CD4-positive, alpha-beta T cell treated with Interferon gamma for 1 hour (primary cell): Measurements from ENCODE around the gene PVRIG.
"Not testable (repeated sequence)": the region's sequence is repeated elsewhere in the genome, so short reads cannot be mapped to it uniquely, and the experiment has no call there.

Experiments used
- DNase-seq: peaks from one replicate; pipeline ENCODE4 v3.0.0-alpha.2; 2020

PVRIG gene

DNA sequence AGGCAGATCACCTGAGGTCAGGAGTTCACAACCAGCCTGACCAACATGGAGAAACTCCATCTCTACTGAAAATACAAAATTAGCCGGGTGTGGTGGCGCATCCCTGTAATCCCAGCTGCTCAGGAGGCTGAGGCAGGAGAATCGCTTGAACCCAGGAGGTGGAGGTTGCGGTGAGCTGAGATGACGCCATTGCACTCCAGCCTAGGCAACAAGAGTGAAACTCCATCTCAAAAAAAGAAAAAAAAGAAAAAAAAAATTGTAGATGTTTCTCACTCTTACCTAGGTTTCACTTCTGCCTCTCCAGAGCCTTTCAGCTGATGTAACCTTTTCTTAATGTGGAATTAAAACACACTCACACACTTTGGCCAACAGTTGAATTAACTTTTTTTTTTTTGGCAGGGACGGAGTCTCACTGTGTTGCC is 23.8 kb upstream of the PVRIG start:
- DNase-seq: not testable (repeated sequence)

DNA sequence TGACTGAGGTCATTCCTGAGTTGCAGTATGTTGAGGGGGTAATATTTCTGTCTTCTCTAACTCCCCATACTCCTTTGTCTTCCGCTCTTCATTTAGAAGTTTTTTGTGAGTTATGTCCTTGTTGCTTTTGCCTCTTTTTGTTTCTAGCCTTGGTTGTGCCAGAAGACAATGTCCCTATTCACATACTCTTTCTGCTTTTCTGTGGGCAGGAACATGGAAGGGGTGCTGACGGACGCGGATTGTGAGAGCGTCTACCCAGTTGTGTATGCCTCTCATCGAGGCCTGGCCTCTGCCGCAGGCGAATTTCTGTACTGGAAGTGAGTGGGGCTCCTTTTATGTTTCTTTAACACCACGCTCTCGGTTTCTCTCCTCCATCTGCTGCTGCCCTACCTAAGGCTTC is 21.5 kb upstream of the PVRIG start:
- DNase-seq: no peak

DNA sequence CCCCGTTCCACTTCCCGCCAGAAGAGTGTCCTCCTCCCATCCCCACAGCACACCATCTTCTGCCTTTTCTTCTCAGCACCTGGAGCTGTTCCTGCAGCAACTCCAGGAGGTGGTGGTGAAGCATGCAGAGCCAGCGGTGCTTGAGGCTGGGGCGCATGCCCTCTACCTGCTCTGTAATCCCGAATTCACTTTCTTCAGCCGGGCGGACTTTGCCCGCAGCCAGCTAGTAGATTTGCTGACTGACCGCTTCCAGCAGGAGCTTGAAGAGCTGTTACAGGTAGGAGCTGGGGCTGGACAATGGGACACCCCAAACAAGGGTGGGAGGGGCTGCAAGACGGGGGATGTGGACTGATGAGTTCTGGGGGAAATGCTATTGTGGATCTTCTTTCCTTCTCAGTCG is 19.1 kb upstream of the PVRIG start:
- no peak for DNase-seq

DNA sequence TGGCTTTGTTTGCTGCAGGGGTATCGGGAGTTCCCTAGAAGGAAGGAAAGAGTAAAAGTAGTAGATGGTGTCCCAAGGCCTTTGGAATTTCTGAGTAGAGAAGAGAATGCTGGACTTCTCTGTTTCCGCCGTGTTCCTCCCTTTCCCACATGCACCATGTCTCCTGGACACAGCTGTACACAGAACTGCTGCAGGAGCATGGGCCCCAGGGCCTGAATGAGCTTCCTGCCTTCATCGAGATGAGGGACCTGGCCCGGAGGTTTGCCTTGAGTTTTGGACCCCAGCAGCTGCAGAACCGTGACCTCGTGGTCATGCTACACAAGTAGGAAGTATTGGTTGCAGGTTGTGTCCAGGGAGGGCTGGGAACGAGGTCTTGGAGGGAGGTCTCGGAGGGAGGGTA is 15.3 kb upstream of the PVRIG start:
- no peak for DNase-seq

DNA sequence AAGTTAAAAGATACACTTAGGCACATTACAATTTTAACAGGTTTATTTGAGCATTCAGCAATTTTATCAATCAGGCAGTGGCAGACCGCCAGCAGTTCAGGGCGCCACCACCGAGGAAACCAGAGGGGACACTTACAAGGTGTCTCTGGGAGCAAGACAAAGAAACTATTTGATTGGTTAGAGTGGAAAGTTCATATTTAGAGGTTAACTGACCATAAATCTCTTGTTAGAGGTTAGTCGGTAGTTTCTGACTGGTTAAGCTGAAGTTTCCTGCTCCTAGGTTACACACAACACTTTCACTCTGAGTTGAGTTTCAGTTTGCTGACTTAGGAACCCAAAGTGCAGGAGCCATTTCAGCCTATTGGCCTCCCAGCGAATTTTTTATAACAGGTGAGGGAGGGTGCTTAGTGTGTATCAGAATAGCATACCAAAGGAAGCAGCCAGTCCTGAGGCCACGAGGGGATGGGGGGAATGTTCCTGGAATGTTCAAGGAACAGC is 10.8 kb upstream of the PVRIG start:
- no peak for DNase-seq

DNA sequence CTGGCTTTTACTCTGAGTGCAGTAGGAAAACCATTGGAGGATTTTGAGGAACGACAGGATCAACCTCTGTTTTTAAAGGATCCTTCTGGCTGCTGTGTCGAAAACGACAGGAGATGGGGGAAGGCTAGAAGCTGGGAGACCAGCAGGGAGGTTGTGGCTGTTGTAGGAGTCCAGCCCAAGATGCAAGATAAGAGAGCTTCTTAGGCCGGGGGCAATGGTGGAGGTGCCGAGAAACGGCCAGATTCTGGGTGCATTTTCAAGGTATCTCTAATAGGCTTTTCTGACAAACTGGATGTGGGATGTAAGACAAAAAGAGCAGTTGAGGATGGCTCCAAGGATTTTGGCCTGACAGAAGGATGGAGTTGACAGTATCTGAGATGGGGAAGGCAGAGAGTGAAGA is 10.3 kb upstream of the PVRIG start:
- DNase-seq: no peak

DNA sequence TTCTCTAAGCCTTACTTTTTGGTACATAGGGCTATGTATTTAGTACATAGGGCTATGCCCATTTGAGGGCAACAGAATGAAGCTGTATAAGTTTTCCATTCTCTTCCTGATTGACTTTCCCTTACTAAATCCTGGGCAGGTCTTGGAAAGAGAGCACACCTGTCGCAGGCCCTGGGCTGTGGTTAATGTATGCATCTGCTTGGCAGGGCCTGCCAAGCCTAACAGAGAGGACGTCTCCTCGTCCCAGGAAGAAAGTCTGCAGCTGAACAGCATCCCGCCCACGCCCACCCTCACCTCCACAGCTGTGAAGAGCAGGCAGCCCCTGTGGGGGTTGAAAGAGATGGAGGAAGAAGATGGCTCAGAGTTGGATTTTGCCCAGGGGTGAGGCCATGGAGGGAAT is 8.9 kb upstream of the PVRIG start:
- no peak for DNase-seq

DNA sequence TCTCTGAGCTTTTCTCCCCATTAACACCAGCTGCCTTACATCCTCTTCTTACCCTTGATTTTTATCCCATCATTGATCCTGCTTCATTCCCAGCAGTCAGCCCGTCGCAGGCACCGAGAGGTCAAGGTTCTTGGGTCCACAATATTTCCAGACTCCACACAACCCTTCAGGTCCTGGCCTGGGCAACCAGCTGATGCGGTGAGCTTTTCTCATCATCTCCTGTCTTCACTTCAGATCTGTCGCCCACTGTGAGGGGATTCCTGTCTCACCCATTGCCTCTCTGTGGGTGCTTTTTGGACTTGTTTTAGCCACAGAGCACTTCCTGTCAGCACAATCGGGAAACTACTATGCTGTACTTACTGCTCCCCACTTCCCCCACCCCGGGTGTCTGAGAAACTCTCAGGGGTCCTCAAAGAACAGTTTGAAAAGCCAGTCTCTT is 8.4 kb upstream of the PVRIG start:
- DNase-seq: peak; percentile 46

GRCh38 chr7:100212631-100213286 is 7.0 kb upstream of the PVRIG start:
- no peak for DNase-seq

DNA sequence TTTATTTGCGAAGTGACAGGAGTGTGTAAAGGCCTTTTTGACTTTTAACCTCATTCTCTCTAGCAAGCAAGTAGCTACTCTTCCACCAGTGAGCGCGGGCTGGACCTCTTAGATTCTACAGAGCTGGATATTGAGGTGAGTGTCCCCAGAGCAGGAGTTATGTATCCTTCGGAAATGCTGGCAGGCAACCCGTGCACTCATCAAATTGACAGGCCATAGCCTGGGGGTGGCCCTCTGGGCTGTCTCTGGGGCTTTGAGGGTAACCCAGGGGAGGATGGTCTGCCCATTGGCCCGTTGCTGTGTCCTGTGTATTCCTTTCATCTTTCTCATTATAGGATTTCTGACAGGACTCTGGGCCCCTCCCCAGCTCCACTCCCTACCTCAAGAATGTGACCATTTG is 6.1 kb upstream of the PVRIG start:
- DNase-seq: no peak

- peak; percentile 8 for DNase-seq
Observed at GRCh38 chr7:100214356-100214755, 5.4 kb upstream of the PVRIG start.

GRCh38 chr7:100215895-100216294 is 3.9 kb upstream of the PVRIG start:
- DNase-seq: no peak

GRCh38 chr7:100217934-100218333 is 1.8 kb upstream of the PVRIG start:
- peak; percentile 78 for DNase-seq

- DNase-seq: no peak
Observed at GRCh38 chr7:100219271-100219737, 445 bp upstream of the PVRIG start.

DNA sequence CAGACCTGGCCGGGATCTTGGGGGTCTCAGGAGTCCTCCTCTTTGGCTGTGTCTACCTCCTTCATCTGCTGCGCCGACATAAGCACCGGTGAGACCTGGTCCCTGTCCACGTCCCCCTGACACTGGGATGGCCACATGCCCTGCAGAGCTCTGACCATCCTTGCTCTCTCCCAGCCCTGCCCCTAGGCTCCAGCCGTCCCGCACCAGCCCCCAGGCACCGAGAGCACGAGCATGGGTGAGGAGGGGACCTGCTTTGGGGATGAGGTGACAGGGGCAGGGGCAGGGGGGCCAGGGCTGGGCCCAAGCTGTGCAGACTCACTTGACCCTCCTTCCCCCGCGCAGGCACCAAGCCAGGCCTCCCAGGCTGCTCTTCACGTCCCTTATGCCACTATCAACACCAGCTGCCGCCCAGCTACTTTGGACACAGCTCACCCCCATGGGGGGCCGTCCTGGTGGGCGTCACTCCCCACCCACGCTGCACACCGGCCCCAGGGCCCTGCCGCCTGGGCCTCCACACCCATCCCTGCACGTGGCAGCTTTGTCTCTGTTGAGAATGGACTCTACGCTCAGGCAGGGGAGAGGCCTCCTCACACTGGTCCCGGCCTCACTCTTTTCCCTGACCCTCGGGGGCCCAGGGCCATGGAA is 959 bp downstream of the PVRIG start:
- DNase-seq: no peak

DNA sequence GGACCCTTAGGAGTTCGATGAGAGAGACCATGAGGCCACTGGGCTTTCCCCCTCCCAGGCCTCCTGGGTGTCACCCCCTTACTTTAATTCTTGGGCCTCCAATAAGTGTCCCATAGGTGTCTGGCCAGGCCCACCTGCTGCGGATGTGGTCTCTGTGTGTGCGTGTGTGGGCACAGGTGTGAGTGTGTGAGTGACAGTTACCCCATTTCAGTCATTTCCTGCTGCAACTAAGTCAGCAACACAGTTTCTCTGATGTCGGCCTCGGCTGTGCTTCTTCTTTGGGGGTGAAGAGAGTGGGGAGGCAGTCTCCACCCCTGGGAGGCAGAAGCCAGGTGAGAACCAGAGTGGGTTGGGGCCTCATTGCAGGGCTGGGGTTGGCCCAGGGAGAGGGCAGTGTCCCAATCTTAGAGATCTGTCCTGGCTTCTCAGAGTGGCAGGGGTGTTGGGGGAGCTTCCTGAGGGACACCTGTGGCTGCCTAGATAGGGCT is 1.5 kb downstream of the PVRIG start:
- DNase-seq: peak; percentile 84

GRCh38 chr7:100221767-100222444 is 2.2 kb downstream of the PVRIG start:
- DNase-seq: no peak

- DNase-seq: no peak
Observed at GRCh38 chr7:100222445-100223132, 2.8 kb downstream of the PVRIG start.

DNA sequence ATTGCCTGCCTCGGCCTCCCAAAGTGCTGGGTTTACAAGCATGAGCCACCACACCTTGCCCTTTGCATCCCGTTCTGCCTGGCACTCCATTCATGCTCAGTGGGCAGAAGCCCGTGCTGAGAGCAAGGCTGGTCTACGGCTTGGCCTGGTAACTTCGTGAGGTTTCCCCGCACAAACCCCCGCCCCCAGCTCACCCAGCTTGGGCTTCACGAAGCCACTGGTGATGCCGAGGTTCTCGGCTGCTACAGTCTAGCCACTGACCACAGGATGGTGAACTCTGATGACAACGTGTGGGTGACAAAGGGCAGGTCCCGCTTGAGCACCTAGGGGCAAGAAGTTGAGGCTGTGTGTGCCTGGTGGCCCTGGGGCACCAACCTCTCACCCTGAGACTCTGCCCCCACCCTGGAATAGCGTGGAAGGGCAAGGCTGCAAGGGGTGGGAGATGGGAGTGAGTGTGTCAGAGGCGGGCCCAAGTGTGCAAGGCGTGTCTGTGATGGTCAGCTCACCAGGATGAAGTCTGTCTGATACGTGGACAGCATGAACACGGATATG is 3.7 kb downstream of the PVRIG start:
- not testable (repeated sequence) for DNase-seq

DNA sequence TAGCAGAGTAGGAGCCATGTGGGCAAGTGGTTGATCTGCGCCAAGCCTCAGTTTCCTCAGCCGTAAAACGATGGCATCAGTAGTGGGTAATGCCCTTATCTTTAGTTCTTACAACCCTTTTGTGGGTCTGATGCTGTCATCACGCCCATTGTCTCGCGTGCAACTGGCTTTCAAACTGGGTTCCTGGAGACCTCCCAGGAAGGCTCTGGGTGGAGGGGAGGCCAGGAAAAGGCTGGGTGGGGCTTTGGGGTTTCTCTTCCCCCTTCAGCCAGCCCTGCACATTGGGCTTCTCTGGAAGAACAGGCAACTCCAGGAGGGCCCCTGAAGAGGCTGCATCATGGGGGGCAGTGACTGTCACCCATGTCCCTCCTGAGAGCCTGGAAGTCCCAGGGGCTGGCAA is 5.1 kb downstream of the PVRIG start:
- DNase-seq: not testable (repeated sequence)

GRCh38 chr7:100234660-100235317 is 15.0 kb downstream of the PVRIG start:
- not testable (repeated sequence) for DNase-seq

GRCh38 chr7:100239975-100240374 is 20.2 kb downstream of the PVRIG start:
- not testable (repeated sequence) for DNase-seq
